RCC 7860 (cell line): ENCODE data around the gene MED1.
A peak's percentile ranks its signal among the peaks of the same experiment; 100 is the strongest.
"Not testable (repeated sequence)": the region's sequence is repeated elsewhere in the genome, so short reads cannot be mapped to it uniquely, and the experiment has no call there.

ENCODE experiments used
- DNase-seq: peaks from one replicate; pipeline ENCODE4 v3.0.0-alpha.2; 2015; ENCODE audit warnings: low spot score
- FAIRE-seq: peaks from 2 replicates; lab custom pipeline; 2012; peaks lifted over from hg19 to GRCh38; lab: Jason Lieb, UNC

Gene MED1, protein sequence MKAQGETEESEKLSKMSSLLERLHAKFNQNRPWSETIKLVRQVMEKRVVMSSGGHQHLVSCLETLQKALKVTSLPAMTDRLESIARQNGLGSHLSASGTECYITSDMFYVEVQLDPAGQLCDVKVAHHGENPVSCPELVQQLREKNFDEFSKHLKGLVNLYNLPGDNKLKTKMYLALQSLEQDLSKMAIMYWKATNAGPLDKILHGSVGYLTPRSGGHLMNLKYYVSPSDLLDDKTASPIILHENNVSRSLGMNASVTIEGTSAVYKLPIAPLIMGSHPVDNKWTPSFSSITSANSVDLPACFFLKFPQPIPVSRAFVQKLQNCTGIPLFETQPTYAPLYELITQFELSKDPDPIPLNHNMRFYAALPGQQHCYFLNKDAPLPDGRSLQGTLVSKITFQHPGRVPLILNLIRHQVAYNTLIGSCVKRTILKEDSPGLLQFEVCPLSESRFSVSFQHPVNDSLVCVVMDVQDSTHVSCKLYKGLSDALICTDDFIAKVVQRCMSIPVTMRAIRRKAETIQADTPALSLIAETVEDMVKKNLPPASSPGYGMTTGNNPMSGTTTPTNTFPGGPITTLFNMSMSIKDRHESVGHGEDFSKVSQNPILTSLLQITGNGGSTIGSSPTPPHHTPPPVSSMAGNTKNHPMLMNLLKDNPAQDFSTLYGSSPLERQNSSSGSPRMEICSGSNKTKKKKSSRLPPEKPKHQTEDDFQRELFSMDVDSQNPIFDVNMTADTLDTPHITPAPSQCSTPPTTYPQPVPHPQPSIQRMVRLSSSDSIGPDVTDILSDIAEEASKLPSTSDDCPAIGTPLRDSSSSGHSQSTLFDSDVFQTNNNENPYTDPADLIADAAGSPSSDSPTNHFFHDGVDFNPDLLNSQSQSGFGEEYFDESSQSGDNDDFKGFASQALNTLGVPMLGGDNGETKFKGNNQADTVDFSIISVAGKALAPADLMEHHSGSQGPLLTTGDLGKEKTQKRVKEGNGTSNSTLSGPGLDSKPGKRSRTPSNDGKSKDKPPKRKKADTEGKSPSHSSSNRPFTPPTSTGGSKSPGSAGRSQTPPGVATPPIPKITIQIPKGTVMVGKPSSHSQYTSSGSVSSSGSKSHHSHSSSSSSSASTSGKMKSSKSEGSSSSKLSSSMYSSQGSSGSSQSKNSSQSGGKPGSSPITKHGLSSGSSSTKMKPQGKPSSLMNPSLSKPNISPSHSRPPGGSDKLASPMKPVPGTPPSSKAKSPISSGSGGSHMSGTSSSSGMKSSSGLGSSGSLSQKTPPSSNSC (N-terminal part only)

GRCh38 chr17:39450847-39451581 is at the start of gene MED1:
Gene MED1, minus strand, starts transcription at chr17:39451263. Its CDS starts 201 bp downstream, at chr17:39451062.
- FAIRE-seq = peak; percentile 87
- peak; percentile 98 for DNase-seq

DNA sequence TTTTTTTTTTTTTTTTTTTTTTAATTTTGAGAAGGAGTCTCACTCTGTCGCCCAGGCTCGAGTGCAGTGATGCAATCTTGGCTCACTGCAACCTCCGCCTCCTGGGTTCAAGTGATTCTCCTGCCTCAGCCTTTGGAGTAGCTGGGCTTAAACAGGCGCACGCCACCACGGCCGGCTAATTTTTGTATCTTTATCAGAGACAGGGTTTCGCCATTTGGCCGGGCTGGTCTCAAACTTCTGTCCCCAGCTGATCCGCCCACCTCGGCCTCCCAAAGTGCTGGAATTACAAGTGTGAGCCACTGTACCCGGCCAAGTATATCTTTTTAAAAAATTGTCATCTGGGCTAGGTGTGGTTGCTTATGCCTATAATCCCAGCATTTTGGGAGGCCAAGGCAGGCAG is 45.9 kb upstream of the MED1 start:
- DNase-seq, FAIRE-seq: not testable (repeated sequence)

DNA sequence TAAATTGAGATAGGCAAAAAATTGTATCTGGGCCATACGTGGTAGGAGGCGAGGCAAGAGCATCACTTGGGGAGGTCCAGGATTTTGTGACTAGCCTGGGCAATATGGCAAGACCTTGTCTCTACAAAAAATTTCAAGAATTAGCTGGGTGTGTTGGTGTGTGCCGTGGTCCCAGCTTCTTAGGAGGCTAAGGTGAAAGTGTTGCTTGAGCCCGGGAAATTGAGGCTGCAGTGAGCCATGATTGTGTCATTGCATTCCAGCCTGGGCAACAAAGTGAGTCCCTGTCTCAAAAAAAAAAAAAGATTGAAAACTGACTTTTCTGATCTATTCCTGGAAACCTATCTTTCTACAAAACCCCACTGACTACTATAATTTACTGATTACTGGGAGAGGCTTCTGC is 36.9 kb upstream of the MED1 start:
- FAIRE-seq (no peak), DNase-seq (no peak)

DNA sequence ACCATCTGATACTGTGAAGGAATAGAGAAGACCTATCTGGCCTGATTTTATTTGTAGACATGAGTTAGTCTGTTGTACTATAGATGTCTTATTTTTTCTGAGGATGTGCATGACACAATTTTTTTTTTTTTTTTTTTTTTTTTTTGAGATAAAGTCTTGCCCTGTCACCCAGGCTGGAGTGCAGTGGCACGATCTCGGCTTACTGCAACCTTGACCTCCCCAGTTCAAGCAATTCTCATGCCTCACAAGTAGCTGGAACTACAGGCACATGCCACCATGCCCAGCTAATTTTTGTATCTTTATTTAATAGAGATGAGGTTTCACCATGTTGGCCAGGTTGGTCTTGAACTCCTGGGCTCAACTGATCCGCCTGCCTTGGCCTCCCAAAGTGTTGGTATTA is 36.4 kb upstream of the MED1 start:
- not testable (repeated sequence) for FAIRE-seq, DNase-seq

DNA sequence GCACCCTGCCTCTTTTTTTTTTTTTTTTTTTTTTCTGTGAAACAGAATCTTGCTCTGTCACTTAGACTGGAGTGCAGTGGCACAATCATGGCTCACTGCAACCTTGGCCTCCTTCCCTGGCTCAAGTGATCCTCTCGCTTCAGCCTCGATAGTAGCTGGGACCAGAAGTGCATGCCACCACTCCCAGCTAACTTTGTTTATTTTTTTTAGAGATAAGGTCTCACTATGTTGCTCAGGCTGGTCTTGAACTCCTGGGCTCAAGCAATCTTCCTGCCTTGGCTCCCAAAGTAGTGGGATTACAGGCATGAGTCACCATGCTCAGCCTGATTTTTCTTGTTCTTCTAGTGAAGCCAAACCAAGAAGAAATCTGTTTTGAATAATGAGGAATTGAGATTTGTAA is 35.2 kb upstream of the MED1 start:
- no peak for FAIRE-seq
- DNase-seq = no peak

GRCh38 chr17:39485555-39485954 is 34.5 kb upstream of the MED1 start:
- DNase-seq (peak; percentile 75), FAIRE-seq (peak; percentile 76)

DNA sequence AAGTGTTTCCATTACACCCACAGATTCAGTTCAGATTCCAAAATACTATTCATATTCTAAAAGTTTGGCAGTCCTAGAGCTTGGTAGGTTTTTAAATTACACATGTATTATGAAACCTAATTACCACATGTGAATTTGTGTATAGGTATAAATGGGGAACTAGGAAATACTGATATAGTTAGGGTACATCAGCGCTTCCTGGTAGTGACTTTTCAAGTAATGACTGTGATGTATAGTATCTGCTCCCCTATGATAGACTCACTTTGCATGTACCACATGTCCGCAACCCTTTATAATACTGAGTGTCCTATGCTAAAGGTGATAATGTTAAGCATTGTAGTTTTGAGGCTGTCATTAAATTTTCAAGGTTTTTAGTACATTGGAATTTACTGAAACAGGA is 33.1 kb upstream of the MED1 start:
- DNase-seq (no peak), FAIRE-seq (no peak)

- FAIRE-seq = no peak
- DNase-seq = no peak
These were observed 32.4 kb upstream of the MED1 start for GRCh38 chr17:39483506-39483905.

DNA sequence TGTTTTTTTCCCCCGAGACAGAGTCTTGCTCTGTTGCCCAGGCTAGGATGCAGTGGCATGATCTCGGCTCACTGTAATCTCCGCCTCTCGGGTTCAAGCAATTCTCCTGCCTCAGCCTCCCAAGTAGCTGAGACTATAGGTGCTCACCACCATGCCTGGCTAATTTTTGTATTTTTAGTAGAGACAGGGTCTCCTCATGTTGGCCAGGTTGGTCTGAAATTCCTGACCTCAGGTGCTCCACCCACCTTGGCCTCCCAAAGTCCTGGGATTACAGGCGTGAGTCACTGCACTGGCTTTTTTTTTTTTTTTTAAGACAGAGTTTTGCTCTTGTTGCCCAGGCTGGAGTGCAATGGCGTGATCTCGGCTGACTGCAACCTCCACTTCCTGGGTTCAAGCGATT is 28.6 kb upstream of the MED1 start:
- not testable (repeated sequence) for FAIRE-seq, DNase-seq

- no peak for DNase-seq
- FAIRE-seq = no peak
These were observed 22.2 kb upstream of the MED1 start for GRCh38 chr17:39473310-39473709.

DNA sequence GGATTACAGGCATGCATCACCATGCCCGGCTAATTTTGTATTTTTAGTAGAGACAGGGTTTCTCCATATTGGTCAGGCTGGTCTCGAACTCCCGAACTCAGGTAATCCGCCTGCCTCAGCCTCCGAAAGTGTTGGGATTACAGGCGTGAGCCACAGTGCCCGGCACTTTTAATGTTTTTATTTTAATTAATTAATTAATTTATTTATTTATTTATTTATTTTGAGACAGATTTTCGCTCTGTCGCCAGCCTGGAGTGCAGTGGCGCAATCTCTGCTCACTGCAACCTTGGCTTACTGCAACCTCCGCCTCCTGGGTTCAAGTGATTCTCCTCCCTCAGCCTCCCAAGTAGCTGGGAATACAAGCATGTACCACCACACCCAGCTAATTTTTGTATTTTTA is 17.5 kb upstream of the MED1 start:
- FAIRE-seq, DNase-seq: not testable (repeated sequence)

DNA sequence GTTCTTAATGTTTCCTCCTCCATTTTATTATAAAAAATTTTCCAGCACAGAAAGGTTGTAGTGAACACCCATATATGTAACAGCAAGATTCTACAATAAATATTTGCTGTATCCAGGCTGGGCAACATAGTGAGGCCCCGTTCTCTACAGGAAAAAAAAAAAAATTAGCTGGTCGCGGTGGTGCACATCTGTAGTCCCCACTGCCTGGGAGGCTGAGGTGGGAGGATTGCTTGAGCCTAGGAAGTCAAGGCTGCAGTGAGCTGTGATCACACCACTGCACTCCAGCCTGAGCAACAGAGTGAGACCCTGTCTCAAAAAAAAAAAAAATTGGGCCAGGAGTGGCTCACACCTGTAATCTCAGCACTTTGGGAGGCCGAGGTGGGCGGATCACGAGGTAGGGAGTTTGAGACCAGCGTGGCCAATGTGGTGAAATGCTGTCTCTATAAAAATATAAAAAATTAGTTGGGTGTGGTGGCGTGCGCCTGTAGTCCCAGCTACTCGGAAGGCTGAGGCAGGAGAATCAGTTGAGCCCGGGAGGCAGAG is 13.6 kb upstream of the MED1 start:
- DNase-seq, FAIRE-seq: not testable (repeated sequence)

DNA sequence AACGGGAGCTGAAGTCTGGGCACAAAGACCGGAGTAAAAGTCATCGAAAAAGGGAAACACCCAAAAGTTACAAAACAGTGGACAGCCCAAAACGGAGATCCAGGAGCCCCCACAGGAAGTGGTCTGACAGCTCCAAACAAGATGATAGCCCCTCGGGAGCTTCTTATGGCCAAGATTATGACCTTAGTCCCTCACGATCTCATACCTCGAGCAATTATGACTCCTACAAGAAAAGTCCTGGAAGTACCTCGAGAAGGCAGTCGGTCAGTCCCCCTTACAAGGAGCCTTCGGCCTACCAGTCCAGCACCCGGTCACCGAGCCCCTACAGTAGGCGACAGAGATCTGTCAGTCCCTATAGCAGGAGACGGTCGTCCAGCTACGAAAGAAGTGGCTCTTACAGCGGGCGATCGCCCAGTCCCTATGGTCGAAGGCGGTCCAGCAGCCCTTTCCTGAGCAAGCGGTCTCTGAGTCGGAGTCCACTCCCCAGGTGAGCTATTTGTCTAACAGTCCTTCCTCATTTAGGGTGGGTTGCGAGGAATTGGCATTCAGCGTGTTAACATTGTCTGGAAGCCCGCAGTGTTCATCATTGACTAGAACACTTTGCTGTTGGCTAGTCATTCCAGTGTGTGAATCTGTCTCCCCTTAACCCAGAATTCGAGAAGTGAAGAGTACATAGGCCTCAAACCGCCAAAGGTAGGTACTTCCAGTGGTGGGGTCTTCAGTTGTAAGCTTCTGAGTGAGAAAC is 11.7 kb upstream of the MED1 start:
- FAIRE-seq (no peak), DNase-seq (no peak)

GRCh38 chr17:39461926-39462569 is 11.0 kb upstream of the MED1 start:
- DNase-seq = no peak
- no peak for FAIRE-seq

- DNase-seq = peak; percentile 96
- FAIRE-seq = peak; percentile 91
These were observed 10.3 kb upstream of the MED1 start, which contains the start of gene CDK12 for GRCh38 chr17:39461113-39461925. Gene CDK12, plus strand, starts transcription at chr17:39461486. Its CDS starts 586 bp downstream, at chr17:39462072.

GRCh38 chr17:39455919-39456318 is 4.9 kb upstream of the MED1 start:
- FAIRE-seq (no peak), DNase-seq (no peak)

- DNase-seq = no peak
- FAIRE-seq = no peak
These were observed 1.0 kb downstream of the MED1 start for GRCh38 chr17:39450051-39450450.

DNA sequence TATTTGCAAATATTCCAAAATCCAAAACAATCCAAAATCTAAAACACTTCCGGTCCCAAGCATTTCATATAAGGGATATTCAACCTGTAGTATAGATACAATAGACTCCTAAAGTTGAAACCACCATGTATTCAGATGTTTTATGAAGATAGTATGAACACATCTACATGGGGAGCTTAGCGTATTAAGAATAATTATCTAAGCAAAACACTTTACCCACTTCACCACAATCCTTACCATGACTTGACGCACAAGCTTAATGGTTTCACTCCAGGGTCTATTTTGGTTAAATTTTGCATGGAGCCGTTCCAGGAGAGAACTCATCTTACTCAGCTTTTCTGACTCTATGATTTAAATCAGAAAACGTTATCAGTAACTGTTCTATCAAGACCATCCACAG is 3.5 kb downstream of the MED1 start:
- FAIRE-seq (no peak), DNase-seq (no peak)
